Stimulated activated CD4-positive, alpha-beta T cell treated with anti-CD3 and anti-CD28 coated beads, Interleukin-4, amount 100 ng/mL, for 48 hours (primary cell): ENCODE measurements around the gene SCLT1.
"Not testable (repeated sequence)": the region's sequence is repeated elsewhere in the genome, so short reads cannot be mapped to it uniquely, and the experiment has no call there.

Source experiments
- DNase-seq, 2 donors: peaks; one replicate each; pipeline ENCODE4 v3.0.0-alpha.2; 2020; ENCODE audit warnings: low read depth in 2 of 2

SCLT1 gene

GRCh38 chr4:129077326-129077725, 16.0 kb downstream of the SCLT1 start:
- no peak for DNase-seq

GRCh38 chr4:129069537-129069936, 23.8 kb downstream of the SCLT1 start:
- not testable (repeated sequence) for DNase-seq

GRCh38 chr4:129064717-129065116, 28.6 kb downstream of the SCLT1 start:
- no peak for DNase-seq

- no peak for DNase-seq
These were observed 29.7 kb downstream of the SCLT1 start for GRCh38 chr4:129063640-129064039.

GRCh38 chr4:129062580-129062979, 30.8 kb downstream of the SCLT1 start:
- no peak for DNase-seq

GRCh38 chr4:129059028-129059427, 34.3 kb downstream of the SCLT1 start:
- no peak for DNase-seq

GRCh38 chr4:129046055-129046959, 47.0 kb downstream of the SCLT1 start:
- no peak for DNase-seq

- DNase-seq: no peak
These were observed 49.8 kb downstream of the SCLT1 start for GRCh38 chr4:129043523-129043922.

GRCh38 chr4:129040471-129040870, 52.9 kb downstream of the SCLT1 start:
- no peak for DNase-seq

- DNase-seq: no peak
These were observed 56.2 kb downstream of the SCLT1 start for GRCh38 chr4:129037093-129037492.

- no peak for DNase-seq
These were observed 78.5 kb downstream of the SCLT1 start for GRCh38 chr4:129014566-129015509.

- DNase-seq: no peak
These were observed 85.2 kb downstream of the SCLT1 start for GRCh38 chr4:129008096-129008495.

- no peak for DNase-seq
These were observed 106.4 kb downstream of the SCLT1 start for GRCh38 chr4:128986908-128987307.

- no peak for DNase-seq
These were observed 107.3 kb downstream of the SCLT1 start for GRCh38 chr4:128986019-128986418.

GRCh38 chr4:128983771-128984485, 109.4 kb downstream of the SCLT1 start:
- no peak for DNase-seq

GRCh38 chr4:128981377-128981776, 112.0 kb downstream of the SCLT1 start:
- DNase-seq: no peak

- no peak for DNase-seq
These were observed 112.5 kb downstream of the SCLT1 start for GRCh38 chr4:128980816-128981326.

- DNase-seq: no peak
These were observed 113.4 kb downstream of the SCLT1 start for GRCh38 chr4:128979934-128980333.

GRCh38 chr4:128978985-128979384, 114.4 kb downstream of the SCLT1 start:
- no peak for DNase-seq

GRCh38 chr4:128974136-128974581, 119.2 kb downstream of the SCLT1 start:
- DNase-seq: no peak

GRCh38 chr4:128973384-128973783, 120.0 kb downstream of the SCLT1 start:
- DNase-seq: no peak

- DNase-seq: no peak
These were observed 131.9 kb downstream of the SCLT1 start for GRCh38 chr4:128961405-128961804.
